Calu3 (cell line): ENCODE measurements around the gene NR2F2. TPM values are rescaled to one million over a fixed set of nuclear protein-coding genes. Genes with fewer than 3 reads are reported as not detected.
"Not testable (repeated sequence)": the region's sequence is repeated elsewhere in the genome, so short reads cannot be mapped to it uniquely, and the experiment has no call there.

Experiments used
- BruUV-seq: library from RNA; stranded (reverse); fragments of 400-500 nt; replicated peaks from 2 replicates; lab custom pipeline; 2021; lab: Mats Ljungman, UMichigan
- CTCF ChIA-PET: fragments of 300-600 bp; sonication (Branson Sonifier 250); formaldehyde crosslinking; loops from one replicate; lab custom pipeline; 2022; ENCODE audit warnings: antibody characterized with exemption; lab: Charles Lee
- DNase-seq: peaks from one replicate; pipeline ENCODE4 v3.0.0; 2022
- H3K27ac Mint-ChIP-seq: one replicate; pipeline ENCODE4 v1.8.0; 2022; ENCODE audit warnings: mixed read lengths; ENCODE audit not compliant: unreplicated experiment
- H3K27me3 Mint-ChIP-seq: one replicate; pipeline ENCODE4 v1.8.0; 2022; ENCODE audit warnings: mixed read lengths; ENCODE audit not compliant: unreplicated experiment
- H3K36me3 Mint-ChIP-seq: one replicate; pipeline ENCODE4 v1.8.0; 2022; ENCODE audit warnings: mild to moderate bottlenecking, moderate library complexity, mixed read lengths; ENCODE audit not compliant: insufficient read depth, unreplicated experiment
- H3K4me1 Mint-ChIP-seq: one replicate; pipeline ENCODE4 v1.8.0; 2022; ENCODE audit warnings: mild to moderate bottlenecking, low read depth, mixed read lengths; ENCODE audit not compliant: unreplicated experiment
- H3K4me3 Mint-ChIP-seq: one replicate; pipeline ENCODE4 v1.8.0; 2022; ENCODE audit warnings: mild to moderate bottlenecking, low read depth, moderate library complexity, mixed read lengths; ENCODE audit not compliant: unreplicated experiment
- H3K9me3 Mint-ChIP-seq: one replicate; pipeline ENCODE4 v1.8.0; 2022; ENCODE audit warnings: low read depth, mixed read lengths; ENCODE audit not compliant: unreplicated experiment
- CTCF ChIP-seq: fragments of 200-600 bp; IDR thresholded peaks from one replicate; pipeline ENCODE4 v1.8.0; 2022; ENCODE audit warnings: antibody characterized with exemption; ENCODE audit not compliant: unreplicated experiment
- intact Hi-C: fragments of 100-400 bp; cut with micrococcal nuclease; formaldehyde crosslinking; loops from one replicate; pipeline ENCODE4 v1.10.0; 2022; ENCODE audit not compliant: unreplicated experiment
- total RNA-seq: library from RNA; stranded (reverse); gene quantifications from 2 replicates; pipeline ENCODE4 v1.2.3, GENCODE V29; 2022

Gene NR2F2
- total RNA-seq, 1 experiment from 2014 or later: 158 TPM

DNA sequence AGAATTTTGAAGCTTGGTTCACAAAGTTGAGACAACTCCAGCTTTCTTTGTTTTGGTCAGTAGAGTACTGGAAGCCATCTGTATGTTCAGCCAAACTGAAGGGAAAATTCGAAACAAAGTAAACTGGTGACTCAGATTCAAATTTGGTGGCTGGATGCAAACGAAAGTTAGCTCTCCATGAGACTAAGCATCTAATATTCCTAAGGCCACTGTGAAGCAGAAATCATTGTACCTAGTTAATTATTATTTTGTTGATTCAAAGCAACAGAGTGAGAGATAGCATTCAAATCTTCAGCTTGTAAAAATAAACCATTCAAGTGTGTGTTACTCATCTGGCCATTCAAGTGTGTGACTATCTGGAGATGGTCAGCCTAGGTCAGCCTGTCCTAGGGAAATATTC is 42.1 kb downstream of the NR2F2 start:
- no peak overlapping the region for H3K4me3 Mint-ChIP-seq
- H3K4me1 Mint-ChIP-seq: peaks cover 6% of the 10 kb centered on the region
- no peak for DNase-seq
- CTCF ChIA-PET: no interaction called here
- H3K9me3 Mint-ChIP-seq: no peaks in the 10 kb centered on the region
- intact Hi-C loops: no loop called here
- no peak for TF ChIP-seq CTCF
- no peaks in the 10 kb centered on the region for H3K36me3 Mint-ChIP-seq
- BruUV-seq: no TSS peak
- H3K27ac Mint-ChIP-seq: no peak overlapping the region
- H3K27me3 Mint-ChIP-seq: no peaks in the 10 kb centered on the region

- CTCF ChIA-PET: interaction anchor here (0.7 kb wide), 1 partner anchor 203 kb away, joined by 4 read pairs; no protein-coding TSS in a partner anchor
- DNase-seq: no peak
- Mint-ChIP-seq H3K9me3 (no peaks in the 10 kb centered on the region), H3K27ac (no peak overlapping the region), H3K27me3 (no peaks in the 10 kb centered on the region), H3K36me3 (no peaks in the 10 kb centered on the region), H3K4me1 (peaks cover 6% of the 10 kb centered on the region), H3K4me3 (no peak overlapping the region)
- TF ChIP-seq CTCF: no peak
- no TSS peak for BruUV-seq
- intact Hi-C loops: no loop called here
Measured at GRCh38 chr15:96374499-96374898, 44.0 kb downstream of the NR2F2 start.

DNA sequence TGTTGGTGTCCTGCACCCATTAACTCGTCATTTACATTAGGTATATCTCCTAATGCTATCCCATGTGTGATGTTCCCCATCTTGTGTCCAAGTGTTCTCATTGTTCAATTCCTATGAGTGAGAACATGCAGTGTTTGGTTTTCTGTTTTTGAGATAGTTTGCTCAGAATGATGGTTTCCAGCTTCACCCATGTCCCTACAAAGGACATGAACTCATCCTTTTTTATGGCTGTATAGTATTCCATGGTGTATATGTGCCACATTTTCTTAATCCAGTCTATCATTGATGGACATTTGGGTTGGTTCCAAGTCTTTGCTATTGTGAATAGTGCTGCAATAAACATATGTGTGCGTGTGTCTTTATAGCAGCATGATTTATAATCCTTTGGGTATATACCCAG is 49.1 kb downstream of the NR2F2 start:
- peaks cover 17% of the 10 kb centered on the region for H3K4me1 Mint-ChIP-seq
- H3K27ac Mint-ChIP-seq, H3K4me3 Mint-ChIP-seq, H3K9me3 Mint-ChIP-seq, DNase-seq, intact Hi-C loops, CTCF ChIA-PET, H3K27me3 Mint-ChIP-seq, H3K36me3 Mint-ChIP-seq, BruUV-seq: not testable (repeated sequence)

GRCh38 chr15:96381463-96381862 is 51.0 kb downstream of the NR2F2 start:
- Mint-ChIP-seq H3K27me3 (no peaks in the 10 kb centered on the region), H3K36me3 (no peaks in the 10 kb centered on the region), H3K4me1 (peaks cover 17% of the 10 kb centered on the region), H3K27ac (peak overlapping the region; percentile 61), H3K4me3 (peak overlapping the region; percentile 35), H3K9me3 (peaks cover 2% of the 10 kb centered on the region)
- TF ChIP-seq CTCF: no peak
- CTCF ChIA-PET: interaction anchor here (1.1 kb wide), 1 partner anchor 55 kb away, joined by 3 read pairs; no protein-coding TSS in a partner anchor
- intact Hi-C loops: no loop called here
- peak; percentile 25 for DNase-seq
- BruUV-seq: no TSS peak

DNA sequence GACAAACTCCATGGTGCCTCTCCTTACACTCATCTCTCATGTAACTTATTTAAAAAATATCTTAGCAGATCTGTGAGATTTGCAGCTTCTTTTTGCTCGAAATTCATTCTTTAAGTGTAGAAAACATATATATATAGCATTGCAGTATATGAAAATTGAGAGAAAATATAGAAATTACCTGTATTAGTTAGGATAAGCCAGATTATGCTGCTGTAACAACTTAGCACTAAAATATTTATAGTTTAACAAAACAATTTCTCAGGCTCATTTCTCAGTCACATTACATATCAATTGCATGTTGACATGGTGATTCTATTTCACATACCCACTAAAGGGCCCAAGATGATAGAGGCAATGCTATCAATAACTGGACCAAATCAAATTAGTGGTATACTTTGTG is 54.7 kb downstream of the NR2F2 start:
- no peak for DNase-seq
- Mint-ChIP-seq H3K4me3 (no peak overlapping the region), H3K27ac (no peak overlapping the region), H3K36me3 (no peaks in the 10 kb centered on the region), H3K27me3 (no peaks in the 10 kb centered on the region), H3K9me3 (peaks cover 2% of the 10 kb centered on the region), H3K4me1 (peaks cover 17% of the 10 kb centered on the region)
- intact Hi-C loops: no loop called here
- no TSS peak for BruUV-seq
- TF ChIP-seq CTCF: no peak
- CTCF ChIA-PET: no interaction called here
